KBM-7 (cell line): Measurements from ENCODE around the gene SAP30L.

Experiments
- DNase-seq: peaks from one replicate; pipeline ENCODE4 v3.0.0-alpha.2; 2015
- in situ Hi-C: fragments of 300-500 bp; cut with MboI; formaldehyde crosslinking; loops from 2 replicates; pipeline ENCODE4 v1.14.3; 2020; ENCODE audit warnings: low sequenced_read_pairs, low pct_unique_long_range_greater_than_20kb, mixed read lengths

SAP30L gene

GRCh38 chr5:154451957-154452356 is 6.2 kb downstream of the SAP30L start:
- in situ Hi-C loops = no loop called here
- no peak for DNase-seq

DNA sequence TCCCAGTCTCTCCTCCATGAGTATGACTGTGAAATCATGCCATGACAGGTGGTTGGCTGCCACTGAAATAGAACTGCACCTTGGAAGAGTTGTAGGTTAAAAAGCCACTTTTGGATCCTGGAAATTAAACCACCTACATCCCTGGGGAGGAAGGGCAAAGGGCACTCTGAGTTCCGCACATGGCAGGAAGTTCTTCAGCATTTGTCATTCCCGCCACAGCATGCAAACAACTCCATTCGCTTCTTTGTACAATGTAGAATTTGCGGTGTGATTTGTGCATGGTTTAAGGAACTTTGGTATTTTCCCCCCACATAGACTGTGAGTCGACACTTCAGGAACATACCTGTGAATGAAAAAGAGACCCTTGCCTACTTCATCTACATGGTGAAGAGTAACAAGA is 9.8 kb downstream of the SAP30L start:
- no peak for DNase-seq
- in situ Hi-C loops = no loop called here

DNA sequence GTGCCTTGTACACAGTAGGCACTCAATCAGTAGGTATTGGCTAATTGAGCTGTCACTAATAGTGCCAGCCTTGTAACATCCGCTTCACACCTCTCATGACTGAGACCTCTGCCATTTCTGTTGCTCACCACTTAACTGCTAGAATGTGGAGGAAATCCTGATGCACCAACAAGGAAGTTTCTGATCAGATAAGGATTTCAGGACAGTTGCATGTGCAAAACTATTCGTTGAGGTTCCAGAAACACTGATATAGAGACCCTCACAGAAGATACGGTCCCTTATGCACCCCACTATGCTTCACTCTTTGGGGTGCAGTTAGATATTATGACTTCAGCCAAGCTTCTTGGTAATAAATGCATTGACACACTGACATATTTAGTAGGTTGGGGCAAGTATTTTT is 10.7 kb downstream of the SAP30L start:
- no peak for DNase-seq
- in situ Hi-C loops = no loop called here

GRCh38 chr5:154459015-154459414 is 13.2 kb downstream of the SAP30L start:
- no peak for DNase-seq
- in situ Hi-C loops = no loop called here

DNA sequence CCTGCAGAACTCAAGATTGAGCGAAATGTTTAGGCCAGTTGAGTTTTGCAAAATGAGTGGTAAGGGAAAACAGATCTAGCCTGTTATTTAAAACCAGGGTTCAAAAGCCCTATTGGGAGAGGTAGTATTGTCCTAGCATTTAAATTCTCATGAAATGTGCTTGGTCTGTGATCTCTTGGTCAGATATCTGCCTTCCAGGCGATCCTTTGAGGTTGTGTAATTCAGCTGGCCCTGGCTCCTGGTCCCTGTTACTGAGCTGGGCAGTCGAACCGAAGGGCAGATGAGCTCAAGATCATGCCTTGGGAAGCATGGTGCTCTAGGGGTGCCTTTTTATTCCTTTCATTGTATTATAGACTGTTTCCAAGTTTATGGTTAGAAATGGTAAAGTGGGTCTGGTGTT is 14.4 kb downstream of the SAP30L start:
- no peak for DNase-seq
- in situ Hi-C loops = no loop called here

DNA sequence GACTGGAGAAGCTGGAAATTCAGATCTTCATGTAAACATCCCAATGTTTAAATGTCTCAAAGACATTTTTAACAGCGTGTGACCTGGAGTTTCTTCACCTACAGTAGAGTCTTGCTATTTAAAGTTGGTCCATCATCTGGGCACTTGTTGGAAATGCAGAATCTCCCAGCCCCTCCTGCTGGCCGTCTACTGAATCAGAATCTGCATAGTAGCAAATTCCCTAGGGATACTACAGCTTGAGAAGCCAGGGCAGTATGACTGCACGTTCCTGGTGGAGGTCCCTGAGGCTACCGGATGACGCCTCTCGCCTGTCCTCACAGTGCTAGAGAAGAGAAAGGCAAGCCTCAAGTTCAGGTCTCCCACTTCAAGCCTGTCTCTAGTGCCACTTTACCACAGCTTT is 15.7 kb downstream of the SAP30L start:
- in situ Hi-C loops = no loop called here
- no peak for DNase-seq

DNA sequence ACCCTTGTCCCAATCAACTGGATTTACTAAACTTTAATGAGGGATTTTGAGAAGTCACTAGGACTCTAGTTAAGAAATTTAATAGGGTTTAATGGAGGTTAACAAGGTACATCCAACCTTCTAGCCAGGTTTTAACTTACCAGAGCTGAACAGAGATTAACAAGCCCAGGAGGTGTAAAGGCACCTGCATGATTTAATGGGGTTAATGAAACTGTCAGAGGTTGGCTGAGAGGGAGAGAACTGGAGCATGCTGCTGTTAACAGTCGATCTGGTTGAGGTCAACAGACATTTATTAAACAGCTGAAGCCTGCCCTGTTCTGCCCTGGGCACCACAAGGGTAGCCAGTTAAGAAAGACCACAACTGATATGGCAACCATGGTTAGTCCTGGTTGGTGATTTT is 18.6 kb downstream of the SAP30L start:
- no peak for DNase-seq
- in situ Hi-C loops = no loop called here

GRCh38 chr5:154465169-154465568 is 19.4 kb downstream of the SAP30L start:
- in situ Hi-C loops = no loop called here
- DNase-seq = no peak

GRCh38 chr5:154466147-154466546 is 20.4 kb downstream of the SAP30L start:
- in situ Hi-C loops = no loop called here
- DNase-seq = no peak

DNA sequence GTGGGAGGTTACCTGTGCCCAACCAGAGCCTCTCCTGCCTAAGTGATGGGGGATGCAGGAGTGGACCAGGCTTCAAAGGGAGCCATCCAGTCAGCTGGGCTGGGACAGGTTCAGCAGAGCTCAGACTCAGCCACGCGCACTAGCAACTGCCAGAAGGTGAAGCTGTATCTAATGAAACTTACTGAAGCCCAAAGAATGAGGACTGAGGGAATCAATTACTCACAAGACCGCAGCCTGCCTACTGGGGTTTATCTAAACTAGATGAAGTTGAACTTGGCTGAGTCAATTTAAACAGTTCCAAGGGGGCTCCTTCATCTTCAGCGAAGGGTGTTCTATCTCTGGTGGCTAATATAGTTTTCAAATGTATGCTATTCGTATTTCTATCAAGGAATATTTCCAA is 20.9 kb downstream of the SAP30L start:
- no peak for DNase-seq
- in situ Hi-C loops = no loop called here

- in situ Hi-C loops = no loop called here
- peak; percentile 76 for DNase-seq
These were observed 22.0 kb downstream of the SAP30L start for GRCh38 chr5:154467655-154468354.

GRCh38 chr5:154470137-154470536 is 24.3 kb downstream of the SAP30L start:
- in situ Hi-C loops = no loop called here
- no peak for DNase-seq

DNA sequence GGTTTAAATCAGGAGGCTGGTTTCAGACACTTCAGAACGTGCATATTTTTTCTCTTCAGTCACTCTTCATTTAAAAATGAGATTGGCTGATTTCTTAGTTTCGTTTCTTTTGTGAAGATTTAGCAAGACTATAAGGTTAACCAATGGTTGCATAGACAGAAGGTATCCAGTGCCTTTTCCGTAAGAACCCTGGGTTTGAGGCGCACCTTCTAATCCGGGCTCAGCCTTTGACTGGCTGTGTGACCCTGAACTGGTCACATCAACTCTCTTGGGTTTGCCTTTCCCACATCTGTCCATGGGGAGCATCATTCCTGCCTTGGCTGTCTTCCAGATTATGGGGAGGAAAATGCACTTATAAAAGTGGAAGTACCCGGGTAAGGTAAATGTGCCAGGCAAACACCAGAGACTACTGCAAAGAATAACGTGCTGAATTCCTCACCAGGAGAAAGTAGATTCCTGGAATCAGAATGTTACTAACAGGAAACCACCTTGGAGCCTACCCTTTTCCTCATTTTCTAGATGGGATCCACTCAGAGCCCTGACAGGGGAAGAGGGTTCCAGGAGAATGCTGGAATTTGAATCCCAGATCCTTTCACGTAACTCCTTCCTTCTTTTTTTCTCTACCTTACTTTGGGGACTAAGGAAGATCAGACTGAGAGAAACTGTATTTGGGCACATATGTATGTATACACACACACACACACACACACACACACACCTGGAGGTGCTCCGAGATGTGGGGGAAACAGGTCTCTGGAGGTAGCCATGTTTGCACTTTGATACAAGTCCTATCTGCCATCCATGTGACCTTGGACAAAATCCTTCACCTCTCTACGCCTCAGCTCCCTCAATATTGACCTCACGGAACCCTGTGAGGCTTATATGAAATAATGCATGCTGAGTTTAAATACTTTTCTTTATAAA is 25.4 kb downstream of the SAP30L start:
- in situ Hi-C loops = no loop called here

GRCh38 chr5:154472871-154473580 is 27.2 kb downstream of the SAP30L start:
- in situ Hi-C loops = no loop called here
- DNase-seq = no peak

More for the DNA sequence above, 25.4 kb downstream of the SAP30L start:
- no peak for DNase-seq

DNA sequence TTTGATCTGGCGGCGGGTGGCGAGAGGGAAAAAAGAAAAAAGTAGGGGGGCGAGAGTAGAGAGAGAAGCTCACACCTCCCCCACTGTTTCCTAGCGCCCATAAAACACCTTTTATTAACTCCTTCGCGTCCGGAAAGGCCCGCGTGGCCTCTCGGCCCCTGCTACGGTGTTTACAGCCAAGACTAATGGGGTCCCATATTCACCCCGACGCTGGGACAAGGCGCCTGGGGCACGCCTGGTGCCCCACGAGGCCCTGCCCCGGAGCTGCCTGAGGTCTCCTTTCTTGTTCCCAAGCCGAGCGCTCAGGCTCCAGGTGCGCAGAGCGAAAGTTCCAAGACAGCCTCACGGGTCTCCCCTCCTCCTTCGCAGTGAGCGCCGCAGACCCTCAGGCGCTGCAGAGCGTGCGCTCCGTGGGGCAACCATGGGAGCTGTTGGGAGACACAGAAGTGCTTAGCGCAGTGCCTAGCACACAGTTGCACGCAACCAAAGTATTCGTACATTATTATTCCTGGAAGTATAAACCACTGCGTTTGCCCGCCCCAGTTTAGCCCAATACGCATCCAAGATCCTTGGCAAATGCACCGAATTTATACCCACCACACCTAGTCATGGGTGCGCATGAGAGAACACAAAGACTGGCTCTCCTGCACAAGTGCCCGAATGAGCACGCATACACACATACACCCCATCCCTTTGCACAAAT is 27.9 kb downstream of the SAP30L start:
- in situ Hi-C loops = no loop called here
- DNase-seq = no peak

DNA sequence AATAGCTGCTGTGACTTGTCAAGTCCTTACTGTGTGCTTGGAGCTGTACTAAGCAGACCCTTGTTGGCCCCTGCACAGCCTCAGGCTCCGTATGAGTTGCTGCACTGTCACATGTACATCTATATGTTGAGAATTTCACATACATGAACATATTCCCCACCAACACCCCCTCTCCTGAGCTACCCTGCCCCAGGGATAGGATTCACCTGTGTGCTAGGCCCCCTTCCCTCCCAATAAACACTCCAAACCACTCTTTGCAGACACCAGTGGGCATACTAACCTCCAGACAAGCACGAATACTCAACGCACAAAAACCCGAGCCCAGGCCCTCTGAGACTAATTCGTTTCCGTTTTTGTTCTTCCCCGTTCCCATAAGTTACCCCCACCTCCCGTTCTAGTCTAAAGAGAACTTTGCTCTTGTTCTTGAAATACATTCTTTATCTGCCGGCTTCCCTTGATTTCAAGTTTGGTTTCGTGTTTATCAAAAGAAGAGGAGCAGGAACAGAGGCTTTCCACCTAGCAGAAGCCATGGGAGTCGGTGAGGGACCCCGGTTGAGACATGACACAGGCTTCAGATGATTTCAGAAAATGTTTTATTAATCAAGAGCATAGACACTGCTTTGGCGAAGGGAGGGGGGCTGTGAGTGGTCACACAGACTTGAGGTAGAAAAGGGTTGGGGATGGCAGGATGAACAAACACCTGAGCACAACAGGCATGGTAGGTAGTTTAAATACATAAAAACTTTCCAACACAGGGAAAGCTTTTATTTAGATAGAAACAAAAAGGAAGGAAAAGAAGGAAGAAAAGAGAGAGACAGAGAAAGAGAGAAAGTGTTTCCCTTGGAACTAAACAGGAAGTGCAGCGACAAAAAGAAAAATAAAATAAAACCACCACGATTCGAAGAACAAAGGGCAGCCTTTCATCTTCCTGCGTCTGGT is 28.9 kb downstream of the SAP30L start:
- in situ Hi-C loops = no loop called here
- DNase-seq = no peak

GRCh38 chr5:154475591-154476353 is 30.0 kb downstream of the SAP30L start:
- in situ Hi-C loops = no loop called here

More at GRCh38 chr5:154475591-154476353, 30.0 kb downstream of the SAP30L start:
- no peak for DNase-seq
